Fibroblast of skin of left biceps (primary cell): Measurements from ENCODE around the gene PLCB3.

Experiments
- DNase-seq, 2 experiments: peaks; one replicate each; pipeline ENCODE4 v3.0.0-alpha.2; 2013; ENCODE audit warnings: low read depth in 2 of 2

PLCB3 gene

DNA sequence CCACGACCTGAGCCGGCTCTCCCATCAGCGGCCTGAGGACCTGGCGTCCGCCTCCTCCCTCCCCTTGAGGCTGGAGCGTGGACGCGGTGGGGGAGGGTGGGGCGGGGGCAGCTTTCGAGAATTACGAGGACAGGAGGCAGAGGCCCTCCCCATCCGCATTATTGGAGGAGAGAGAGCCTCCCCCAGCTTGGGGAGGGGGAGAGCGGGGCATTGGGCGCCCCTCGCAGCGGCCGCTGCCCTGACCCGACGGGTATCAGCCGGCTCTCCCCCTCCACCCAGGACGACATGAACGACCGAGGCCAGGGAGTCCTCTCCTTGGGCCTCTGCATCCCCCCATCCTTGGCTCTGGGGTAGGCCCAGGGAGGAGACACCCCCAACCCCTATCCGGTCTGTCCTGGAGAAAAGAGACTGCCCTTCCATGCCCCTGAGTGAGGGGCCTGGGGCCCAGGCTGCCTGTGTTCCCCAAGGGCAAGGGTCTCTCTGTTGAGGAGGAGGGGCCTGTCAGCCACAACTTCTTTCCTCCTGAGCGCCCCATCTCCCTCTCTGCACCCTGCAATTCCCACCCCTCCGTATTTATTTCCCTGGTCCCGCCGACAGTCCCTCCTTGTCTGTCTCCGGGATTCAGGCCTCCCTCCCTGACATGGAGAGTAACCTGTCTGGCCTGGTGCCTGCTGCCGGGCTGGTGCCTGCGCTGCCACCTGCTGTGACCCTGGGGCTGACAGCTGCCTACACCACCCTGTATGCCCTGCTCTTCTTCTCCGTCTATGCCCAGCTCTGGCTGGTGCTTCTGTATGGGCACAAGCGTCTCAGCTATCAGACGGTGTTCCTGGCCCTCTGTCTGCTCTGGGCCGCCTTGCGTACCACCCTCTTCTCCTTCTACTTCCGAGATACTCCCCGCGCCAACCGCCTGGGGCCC is 34.8 kb downstream of the PLCB3 start:
- DNase-seq = no peak

DNA sequence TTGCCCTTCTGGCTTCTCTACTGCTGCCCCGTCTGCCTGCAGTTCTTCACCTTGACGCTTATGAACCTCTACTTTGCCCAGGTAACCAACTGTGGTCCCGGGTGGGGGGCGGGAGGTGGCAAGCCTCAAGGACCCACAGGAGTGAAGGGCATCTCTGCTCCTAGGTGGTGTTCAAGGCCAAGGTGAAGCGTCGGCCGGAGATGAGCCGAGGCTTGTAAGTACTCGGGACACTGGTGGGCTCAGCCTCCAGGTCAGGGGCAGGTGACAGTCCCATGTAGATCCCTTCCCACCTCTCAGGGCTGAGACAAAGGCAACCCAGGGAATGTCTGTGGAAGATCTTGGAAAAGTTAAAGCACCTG is 35.5 kb downstream of the PLCB3 start:
- DNase-seq = no peak

DNA sequence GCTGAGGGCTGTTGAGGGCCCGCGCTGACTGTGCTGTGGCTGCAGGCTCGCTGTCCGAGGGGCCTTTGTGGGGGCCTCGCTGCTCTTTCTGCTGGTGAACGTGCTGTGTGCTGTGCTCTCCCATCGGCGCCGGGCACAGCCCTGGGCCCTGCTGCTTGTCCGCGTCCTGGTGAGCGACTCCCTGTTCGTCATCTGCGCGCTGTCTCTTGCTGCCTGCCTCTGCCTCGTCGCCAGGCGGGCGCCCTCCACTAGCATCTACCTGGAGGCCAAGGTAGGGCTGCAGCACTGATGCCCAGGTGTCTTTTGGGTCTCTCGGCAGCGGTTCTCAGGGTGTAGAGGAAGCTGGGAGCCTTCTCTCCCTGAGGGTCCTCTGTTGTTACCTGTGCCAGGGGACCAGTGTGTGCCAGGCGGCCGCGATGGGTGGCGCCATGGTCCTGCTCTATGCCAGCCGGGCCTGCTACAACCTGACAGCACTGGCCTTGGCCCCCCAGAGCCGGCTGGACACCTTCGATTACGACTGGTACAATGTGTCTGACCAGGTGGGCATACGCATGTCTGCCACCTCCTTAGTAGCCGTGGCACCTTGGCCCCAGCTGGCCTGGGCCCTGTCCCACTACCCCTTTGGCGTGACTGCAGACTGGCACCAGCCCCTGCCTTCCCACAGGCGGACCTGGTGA is 36.5 kb downstream of the PLCB3 start:
- DNase-seq = no peak

DNA sequence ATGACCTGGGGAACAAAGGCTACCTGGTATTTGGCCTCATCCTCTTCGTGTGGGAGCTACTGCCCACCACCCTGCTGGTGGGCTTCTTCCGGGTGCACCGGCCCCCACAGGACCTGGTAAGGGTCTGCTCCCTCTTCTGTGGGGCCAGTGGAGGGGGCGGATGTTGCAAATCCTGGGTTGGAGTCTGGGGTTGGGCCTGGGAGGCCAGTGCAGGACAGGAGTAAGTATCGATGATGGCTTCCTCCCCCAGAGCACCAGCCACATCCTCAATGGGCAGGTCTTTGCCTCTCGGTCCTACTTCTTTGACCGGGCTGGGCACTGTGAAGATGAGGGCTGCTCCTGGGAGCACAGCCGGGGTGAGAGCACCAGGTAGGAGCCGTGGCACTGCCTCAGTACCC is 37.0 kb downstream of the PLCB3 start:
- no peak for DNase-seq

DNA sequence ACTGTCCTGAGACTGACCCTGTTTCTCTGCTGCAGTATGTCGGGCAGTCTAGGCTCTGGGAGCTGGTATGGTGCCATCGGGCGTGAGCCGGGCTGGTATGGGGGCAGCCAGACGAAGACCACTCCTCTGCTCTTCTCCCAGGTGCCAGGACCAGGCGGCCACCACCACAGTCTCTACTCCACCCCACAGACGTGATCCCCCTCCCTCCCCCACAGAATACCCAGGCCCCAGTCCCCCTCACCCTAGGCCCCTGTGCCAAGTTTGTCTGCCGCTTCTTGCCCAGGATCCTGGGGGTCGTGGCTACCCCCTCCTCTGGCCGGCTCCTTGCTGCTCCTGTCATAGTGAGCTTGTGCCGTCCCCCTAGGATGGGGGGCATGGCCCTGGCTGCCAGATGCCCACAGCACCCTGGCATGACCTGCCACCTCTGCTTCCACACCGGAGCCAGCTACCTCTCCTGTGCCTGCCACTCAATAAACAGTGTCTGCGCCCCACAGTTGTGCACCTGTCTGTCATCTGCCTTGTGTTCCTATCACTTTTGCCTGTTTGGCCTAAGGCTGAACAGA is 37.8 kb downstream of the PLCB3 start:
- DNase-seq = no peak

DNA sequence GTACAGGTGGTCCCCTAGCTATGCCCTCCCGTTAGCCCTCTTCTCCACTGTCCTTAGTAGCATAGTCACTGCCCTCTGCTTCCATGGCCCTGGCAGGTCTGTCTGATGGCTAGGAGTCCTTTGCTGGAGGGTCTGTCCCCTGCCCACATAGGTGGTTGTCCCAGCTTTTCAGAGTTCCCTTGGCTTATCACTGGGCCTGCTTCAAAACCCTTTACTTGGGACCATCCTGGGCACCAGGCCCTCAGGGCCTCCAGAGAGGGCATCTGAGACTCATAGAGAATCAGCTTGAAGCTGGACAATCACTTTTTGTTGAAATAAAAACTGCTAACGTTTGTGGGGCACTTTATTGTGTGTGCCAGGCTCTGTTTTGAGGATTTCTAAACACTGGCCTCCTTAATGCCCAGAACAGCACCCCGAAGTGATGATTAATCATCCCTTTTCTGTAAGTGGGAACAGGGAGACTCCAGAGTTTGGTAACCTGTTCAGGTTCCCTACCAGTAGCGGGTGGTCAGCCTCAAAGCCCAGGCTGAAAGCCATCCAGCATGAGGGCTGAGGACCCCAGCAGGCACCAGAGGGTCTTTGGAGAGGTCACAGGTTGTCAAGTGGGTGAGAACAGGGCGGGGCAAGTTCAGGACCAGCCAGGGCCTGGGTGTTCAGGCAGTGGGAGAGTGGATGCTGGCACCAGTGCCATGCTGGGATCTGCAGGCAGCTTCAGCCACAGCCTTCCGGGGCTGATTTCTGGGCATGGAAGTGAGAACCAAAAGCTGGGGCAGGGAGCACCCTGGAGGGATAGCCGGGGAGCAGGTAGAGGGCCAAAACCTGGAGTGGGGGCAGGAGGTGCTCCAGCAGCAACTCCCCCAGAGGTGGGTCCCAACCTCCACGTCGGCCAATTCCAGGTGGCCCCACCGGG is 39.3 kb downstream of the PLCB3 start:
- DNase-seq = no peak

DNA sequence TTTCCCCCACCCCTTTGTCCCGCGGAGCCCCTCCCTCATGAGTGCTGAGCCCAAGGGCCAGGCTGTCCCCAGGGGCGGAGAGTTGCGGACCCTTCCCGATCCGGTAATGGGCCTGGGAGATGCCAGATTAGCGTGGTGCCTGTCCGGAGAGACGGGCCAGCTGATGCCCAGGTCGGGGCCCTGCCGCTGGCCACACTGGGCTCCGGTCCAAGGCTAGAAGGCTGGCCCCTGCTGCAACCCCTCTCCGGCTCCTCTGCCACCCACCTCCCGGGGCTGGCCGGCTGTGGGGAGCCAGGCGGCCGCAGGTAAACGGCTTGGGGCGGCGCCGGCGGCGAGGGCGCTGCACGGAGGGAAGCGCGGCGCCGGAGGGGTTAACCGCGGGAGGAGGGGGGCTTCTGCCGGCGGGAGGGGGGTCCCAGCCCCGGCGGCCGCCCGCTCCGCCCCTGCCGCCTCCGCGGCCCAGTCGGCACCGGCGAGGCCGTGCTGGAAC is 40.0 kb downstream of the PLCB3 start, which contains the start of gene KCNK4:
Gene KCNK4, plus strand, starts transcription at position 41 of the 490 bp plus-strand sequence. CDS start 1,717 bp downstream, outside the sequence.
- DNase-seq = no peak

DNA sequence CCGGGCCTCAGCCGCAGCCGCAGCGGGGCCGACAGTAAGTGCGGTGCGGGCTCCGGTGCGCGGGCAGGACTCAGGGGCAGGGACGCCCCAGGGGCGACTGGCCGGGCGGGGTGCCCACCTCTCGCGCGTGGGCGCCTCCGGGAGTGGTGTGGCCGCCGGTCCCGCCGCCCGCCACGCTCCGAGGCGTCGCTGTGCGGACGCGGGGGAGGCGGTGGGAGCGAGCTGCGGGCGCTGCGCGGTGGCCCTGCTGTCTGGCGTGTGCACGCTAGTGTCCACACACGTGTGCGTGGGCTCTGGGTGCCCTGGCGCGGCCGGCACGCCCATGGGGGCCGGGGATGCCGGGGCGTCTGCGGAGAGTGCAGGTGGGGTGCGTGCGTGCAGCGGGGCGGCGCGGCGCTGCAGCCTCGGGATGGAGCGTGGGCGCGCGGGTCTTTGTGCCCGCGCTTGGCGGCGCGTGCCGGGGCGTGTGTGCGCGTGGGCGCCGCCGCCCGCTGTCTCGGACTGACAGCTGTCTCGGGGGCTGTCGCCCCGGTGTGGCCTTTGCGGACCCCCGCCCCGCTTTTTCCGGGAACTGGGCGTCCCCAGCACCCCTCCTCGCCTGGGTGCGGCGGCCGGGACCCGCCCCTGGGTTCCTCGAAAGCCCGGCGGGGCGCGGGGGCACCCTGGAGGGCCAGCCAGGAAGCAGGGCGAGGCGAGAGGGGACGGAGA is 40.6 kb downstream of the PLCB3 start:
- DNase-seq = no peak

DNA sequence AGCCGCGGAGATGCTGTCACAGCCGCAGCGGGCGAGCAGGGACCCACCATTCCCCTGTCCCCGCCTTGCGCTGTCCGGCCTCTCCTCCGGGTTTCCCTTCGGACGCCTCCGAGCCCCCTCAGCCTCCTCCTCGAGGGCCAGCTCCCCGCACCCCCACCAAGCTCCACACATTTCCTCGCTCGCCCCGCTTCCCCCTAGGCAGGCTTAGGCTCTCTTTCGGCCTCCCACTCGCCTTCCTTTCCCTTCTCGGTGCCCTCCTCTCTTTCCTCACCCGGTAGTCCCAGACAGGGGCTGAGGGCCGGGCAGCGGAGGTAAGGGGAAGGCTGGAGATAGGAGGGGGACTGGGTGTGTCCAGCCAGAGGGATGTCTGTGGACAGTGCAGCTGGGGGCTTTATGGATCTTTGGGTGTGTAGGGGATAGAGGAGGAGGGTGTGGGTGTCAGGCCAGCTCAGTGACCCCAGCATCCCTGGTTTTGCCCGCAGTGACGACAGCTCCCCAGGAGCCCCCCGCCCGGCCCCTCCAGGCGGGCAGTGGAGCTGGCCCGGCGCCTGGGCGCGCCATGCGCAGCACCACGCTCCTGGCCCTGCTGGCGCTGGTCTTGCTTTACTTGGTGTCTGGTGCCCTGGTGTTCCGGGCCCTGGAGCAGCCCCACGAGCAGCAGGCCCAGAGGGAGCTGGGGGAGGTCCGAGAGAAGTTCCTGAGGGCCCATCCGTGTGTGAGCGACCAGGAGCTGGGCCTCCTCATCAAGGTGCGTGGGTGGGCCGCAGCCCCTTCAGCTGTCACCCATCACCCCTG is 41.3 kb downstream of the PLCB3 start:
- no peak for DNase-seq

DNA sequence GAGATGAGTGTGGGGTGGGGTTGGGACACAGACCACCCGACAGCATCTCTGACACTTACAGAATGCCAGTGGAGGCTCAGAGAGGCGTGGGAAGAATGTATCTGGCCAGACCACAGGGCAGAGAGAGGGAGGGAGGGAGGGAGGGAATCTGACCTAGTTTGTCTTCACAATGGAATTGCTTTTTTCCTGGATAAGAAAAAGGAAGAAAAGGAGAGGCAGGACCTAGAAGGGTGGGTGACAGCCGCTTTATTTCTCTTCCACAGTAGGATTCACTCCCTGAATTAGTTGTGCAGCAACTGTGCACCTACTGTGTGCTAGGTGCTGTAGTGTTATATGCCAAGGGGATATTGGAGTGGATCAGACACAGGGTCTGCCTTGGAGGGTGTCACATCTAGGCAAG is 43.4 kb downstream of the PLCB3 start:
- DNase-seq = no peak

DNA sequence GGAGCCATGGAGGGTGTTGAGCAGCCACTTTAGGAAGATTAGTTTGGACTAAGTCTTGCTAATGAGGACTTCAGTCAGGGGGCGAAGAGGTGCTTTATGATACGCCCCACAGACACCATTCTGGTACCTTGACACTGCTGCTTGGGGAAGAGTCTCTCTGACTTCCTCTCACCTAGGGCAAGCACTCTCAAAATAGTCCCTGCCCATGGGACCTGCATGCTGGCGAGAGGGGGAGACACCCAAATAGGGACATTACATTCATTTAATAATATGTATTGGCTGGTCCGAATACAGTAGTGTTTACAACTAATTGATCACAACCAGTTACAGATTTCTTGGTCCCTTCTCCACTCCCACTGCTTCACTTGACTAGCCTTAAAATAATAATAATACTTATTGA is 44.4 kb downstream of the PLCB3 start:
- no peak for DNase-seq

DNA sequence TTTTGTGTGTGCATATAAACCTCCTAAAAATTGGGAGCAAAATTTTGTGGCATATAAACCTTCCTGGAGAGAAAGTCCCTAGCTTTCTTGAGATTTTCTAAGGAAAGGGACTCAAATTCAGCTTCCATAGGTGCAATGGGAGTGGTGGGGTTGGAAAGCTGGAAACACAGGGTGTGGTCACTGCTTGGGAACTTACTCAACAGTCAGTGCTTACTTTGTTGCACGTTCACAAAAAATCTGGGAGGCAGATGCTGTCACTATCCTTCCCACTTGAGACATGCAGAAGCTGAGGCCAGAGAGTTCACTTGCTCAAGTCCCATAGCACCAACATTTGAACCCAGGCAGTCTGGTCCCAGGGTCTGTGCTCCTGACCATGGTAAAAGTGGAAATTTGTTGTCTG is 44.9 kb downstream of the PLCB3 start:
- no peak for DNase-seq

DNA sequence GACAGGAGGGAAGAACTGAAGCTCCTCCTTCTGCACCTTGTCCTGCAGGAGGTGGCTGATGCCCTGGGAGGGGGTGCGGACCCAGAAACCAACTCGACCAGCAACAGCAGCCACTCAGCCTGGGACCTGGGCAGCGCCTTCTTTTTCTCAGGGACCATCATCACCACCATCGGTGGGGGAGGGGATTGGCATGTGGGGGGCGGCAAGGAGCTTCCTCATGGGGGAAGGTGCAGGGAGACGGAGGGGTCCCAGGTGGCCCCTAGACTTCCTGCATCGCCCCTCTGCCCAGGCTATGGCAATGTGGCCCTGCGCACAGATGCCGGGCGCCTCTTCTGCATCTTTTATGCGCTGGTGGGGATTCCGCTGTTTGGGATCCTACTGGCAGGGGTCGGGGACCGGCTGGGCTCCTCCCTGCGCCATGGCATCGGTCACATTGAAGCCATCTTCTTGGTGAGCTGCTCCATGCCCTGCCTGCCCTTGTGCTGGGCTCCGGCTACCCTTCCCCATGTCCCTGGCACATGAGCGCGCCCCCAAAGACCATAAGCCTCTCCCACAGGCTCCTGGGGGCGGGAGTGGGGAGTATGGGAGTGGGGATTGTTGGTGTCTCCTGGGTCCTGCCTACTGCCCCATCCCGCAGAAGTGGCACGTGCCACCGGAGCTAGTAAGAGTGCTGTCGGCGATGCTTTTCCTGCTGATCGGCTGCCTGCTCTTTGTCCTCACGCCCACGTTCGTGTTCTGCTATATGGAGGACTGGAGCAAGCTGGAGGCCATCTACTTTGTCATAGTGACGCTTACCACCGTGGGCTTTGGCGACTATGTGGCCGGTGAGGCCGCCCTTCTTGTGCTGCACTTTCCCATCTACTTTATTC is 45.7 kb downstream of the PLCB3 start:
- no peak for DNase-seq

DNA sequence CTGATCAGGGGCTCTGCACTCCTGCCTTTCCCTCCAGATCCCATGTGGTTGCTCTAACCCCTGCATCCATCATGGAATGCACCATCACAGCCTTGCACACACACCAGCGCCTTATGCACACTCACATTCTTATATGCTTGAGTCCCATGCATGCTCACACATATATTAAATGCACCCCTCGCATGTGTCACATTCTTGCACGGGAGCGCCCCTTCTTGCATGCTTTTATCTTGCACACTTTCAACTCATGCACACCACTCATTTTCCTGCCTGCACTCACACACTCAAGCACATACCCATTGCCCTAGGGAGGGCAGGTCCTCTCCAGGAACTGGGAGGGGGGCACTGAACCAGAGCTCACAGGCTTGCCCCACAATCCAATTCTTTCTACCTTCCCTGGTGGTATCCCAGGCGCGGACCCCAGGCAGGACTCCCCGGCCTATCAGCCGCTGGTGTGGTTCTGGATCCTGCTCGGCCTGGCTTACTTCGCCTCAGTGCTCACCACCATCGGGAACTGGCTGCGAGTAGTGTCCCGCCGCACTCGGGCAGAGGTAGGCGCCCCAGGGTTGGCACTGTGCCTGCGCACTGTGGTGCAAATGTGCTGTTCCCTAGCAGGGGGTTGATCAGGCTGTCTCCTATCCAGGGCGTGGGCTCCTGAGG is 46.5 kb downstream of the PLCB3 start:
- DNase-seq = no peak

DNA sequence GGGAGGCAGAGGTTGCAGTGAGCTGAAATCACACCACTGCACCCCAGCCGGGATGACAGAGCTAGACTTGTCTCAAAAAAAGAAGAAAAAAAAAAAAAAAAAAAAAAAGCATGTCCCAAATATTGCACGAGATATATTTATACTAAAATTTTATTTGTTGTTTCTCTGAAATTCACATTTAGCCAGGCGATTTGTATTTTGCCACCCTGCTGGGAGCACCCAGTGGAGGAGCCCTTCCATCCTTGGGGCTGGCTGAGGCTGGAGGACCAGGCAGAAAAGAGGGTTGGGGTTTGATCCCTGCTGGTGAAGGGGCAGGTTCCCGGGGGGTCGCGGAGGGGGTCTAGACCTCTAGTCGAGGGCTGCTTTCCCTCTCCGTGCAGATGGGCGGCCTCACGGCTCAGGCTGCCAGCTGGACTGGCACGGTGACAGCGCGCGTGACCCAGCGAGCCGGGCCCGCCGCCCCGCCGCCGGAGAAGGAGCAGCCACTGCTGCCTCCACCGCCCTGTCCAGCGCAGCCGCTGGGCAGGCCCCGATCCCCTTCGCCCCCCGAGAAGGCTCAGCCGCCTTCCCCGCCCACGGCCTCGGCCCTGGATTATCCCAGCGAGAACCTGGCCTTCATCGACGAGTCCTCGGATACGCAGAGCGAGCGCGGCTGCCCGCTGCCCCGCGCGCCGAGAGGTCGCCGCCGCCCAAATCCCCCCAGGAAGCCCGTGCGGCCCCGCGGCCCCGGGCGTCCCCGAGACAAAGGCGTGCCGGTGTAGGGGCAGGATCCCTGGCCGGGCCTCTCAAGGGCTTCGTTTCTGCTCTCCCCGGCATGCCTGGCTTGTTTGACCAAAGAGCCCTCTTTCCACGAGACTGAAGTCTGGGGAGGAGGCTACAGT is 47.9 kb downstream of the PLCB3 start:
- no peak for DNase-seq

DNA sequence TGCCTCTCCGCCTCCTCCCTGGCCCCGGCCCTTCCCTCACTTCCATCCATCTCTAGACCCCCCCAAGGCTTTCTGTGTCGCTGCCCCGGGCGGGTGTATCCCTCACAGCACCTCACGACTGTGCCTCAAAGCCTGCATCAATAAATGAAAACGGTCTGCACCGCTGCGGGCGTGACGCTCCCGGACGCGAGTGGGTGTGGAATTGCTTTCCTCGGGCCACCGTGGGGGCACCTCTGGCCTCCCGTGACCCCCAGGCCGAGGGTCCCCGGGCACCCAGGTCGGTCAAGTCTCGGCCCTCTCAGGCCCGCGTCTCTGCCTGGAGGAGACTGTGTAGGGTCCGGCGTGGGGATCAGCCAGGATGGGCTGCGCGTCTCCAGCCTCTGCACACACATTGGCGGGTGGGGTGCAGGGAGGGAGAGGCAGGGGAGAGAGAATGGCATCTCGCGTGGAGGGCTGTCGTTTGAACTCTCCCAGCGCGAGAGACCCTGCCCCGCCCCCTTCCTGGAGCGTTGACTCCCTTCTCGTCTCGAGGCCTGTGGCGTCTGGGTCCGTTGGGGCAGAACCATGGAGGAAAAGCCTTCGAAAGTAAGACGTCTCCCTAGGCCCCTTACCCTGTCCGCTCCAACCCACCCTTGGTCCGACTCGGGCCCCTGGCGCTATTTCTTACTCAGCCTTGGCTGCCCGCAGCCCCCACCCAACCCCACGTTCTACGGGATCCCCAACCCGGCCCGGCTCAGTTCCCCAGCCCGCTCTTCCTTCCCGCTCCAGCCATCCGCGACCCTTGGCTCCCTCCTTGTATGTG is 48.7 kb downstream of the PLCB3 start, which contains the start of gene CATSPERZ:
Gene CATSPERZ, plus strand, starts transcription at position 512 of the 802 bp plus-strand sequence. Its CDS starts 53 bp downstream, at position 565.
- DNase-seq = no peak
